HG03108 (cell line): ENCODE data around the gene SCAF11.
"Not testable (repeated sequence)": the region's sequence is repeated elsewhere in the genome, so short reads cannot be mapped to it uniquely, and the experiment has no call there.

Experiments used
- ATAC-seq: cut with Tn5 transposase; IDR thresholded peaks from one replicate; pipeline ENCODE4 v1.9.1; 2021; ENCODE audit warnings: moderate library complexity; ENCODE audit not compliant: unreplicated experiment

Gene SCAF11

GRCh38 chr12:45990468-45991283 is at the start of gene SCAF11:
SCAF11 (minus strand) TSS chr12:45990574; CDS start chr12:45964167, 26,407 bp downstream.
- ATAC-seq, result peak; percentile 55

GRCh38 chr12:46037066-46037465 is 46.7 kb upstream of the SCAF11 start:
- ATAC-seq, result not testable (repeated sequence)

GRCh38 chr12:46027172-46027571 is 36.8 kb upstream of the SCAF11 start:
- no peak for ATAC-seq

- ATAC-seq, result no peak
Measured at GRCh38 chr12:46024099-46024498, 33.7 kb upstream of the SCAF11 start.

- no peak for ATAC-seq
Measured at GRCh38 chr12:46020768-46021167, 30.4 kb upstream of the SCAF11 start.

GRCh38 chr12:46018712-46019111 is 28.3 kb upstream of the SCAF11 start:
- ATAC-seq, result not testable (repeated sequence)

GRCh38 chr12:46017866-46018375 is 27.5 kb upstream of the SCAF11 start:
- ATAC-seq, result not testable (repeated sequence)

- no peak for ATAC-seq
Measured at GRCh38 chr12:46005823-46006222, 15.4 kb upstream of the SCAF11 start.

GRCh38 chr12:46005151-46005797 is 14.9 kb upstream of the SCAF11 start:
- no peak for ATAC-seq

GRCh38 chr12:46004715-46005114 is 14.3 kb upstream of the SCAF11 start:
- no peak for ATAC-seq

- not testable (repeated sequence) for ATAC-seq
Measured at GRCh38 chr12:46000076-46000475, 9.7 kb upstream of the SCAF11 start.

GRCh38 chr12:45994736-45995135 is 4.4 kb upstream of the SCAF11 start:
- no peak for ATAC-seq

- peak; percentile 22 for ATAC-seq
Measured at GRCh38 chr12:45991284-45992249, 1.2 kb upstream of the SCAF11 start.

- peak; percentile 17 for ATAC-seq
Measured at GRCh38 chr12:45989721-45990467, 480 bp downstream of the SCAF11 start.

- ATAC-seq, result no peak
Measured at GRCh38 chr12:45989287-45989686, 1.1 kb downstream of the SCAF11 start.

GRCh38 chr12:45988264-45988663 is 2.1 kb downstream of the SCAF11 start:
- no peak for ATAC-seq

GRCh38 chr12:45987340-45987727 is 3.0 kb downstream of the SCAF11 start:
- no peak for ATAC-seq

- ATAC-seq, result no peak
Measured at GRCh38 chr12:45986641-45987339, 3.6 kb downstream of the SCAF11 start.

- ATAC-seq, result no peak
Measured at GRCh38 chr12:45981075-45981837, 9.1 kb downstream of the SCAF11 start.
